GM12892 (cell line): ENCODE data around the gene PCSK7.
A peak's percentile ranks its signal among the peaks of the same experiment; 100 is the strongest.

Experiments
- DNase-seq: peaks from one replicate; pipeline ENCODE4 v3.0.0; 2011; ENCODE audit not compliant: insufficient read length
- FAIRE-seq: peaks from 2 replicates; lab custom pipeline; 2011; peaks lifted over from hg19 to GRCh38; lab: Jason Lieb, UNC
- POLR2A ChIP-seq: IDR thresholded peaks from 2 replicates; pipeline ENCODE4 v1.6.1; 2011; ENCODE audit warnings: low read depth, low read length, control low read depth
- POLR2AphosphoS5 ChIP-seq: IDR thresholded peaks from 2 replicates; pipeline ENCODE4 v1.6.1; 2011; ENCODE audit warnings: low read depth, low read length, control low read depth
- TAF1 ChIP-seq: IDR thresholded peaks from 2 replicates; pipeline ENCODE4 v1.6.1; 2011; ENCODE audit warnings: low read depth, mild to moderate bottlenecking, control low read depth, low read length, borderline replicate concordance

Gene PCSK7

GRCh38 chr11:117230286-117230961, 1.4 kb downstream of the PCSK7 start:
- FAIRE-seq = peak; percentile 97
- DNase-seq = peak; percentile 44
- 0 out of 2 replicates have a peak, but pooled peaks have one; percentile 24 for TF ChIP-seq POLR2A
- TF ChIP-seq TAF1 = no peak
- TF ChIP-seq POLR2AphosphoS5 = no peak

DNA sequence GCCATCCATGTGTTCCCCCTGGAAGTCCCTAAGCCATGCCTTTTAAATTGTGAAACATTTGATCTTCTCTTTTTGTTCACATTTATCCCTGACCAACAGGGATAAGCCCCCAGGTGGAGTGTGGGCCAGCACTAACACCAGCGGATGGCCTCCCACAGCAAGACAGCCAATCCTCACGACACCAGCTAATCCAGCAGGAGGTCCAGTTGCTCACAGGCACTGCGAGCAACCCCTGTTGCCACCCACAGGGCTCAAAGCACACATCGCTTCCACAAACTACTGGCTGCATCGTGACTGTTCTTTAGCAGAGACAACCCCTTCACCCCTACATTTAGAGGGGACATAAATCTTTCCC, 2.0 kb downstream of the PCSK7 start:
- TF ChIP-seq POLR2AphosphoS5 = no peak
- TF ChIP-seq POLR2A = no peak
- no peak for TF ChIP-seq TAF1
- no peak for FAIRE-seq
- no peak for DNase-seq

GRCh38 chr11:117229411-117229810, 2.5 kb downstream of the PCSK7 start:
- no peak for DNase-seq
- TF ChIP-seq TAF1 = no peak
- no peak for TF ChIP-seq POLR2AphosphoS5
- no peak for FAIRE-seq

DNA sequence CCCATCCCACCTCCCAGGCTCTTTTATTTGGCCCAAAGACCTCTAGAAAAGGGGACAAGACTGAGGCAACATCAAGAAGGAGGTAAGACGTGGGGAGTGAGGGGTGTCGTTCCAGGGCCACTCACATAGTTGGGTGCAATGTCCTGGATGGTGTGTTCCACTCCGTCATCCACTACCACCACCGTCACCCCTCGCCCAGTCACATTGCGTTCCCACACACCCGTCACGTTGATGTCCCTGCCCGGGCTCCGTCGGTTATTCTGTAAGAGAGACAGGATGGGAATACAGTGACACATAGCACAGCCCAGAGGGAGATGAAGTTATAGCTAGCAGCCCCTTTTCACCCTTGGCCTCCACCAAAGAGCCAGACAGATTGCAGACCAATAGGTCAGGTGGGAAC, 3.8 kb downstream of the PCSK7 start:
- no peak for FAIRE-seq

GRCh38 chr11:117226388-117227385, 5.2 kb downstream of the PCSK7 start:
- TF ChIP-seq POLR2A (no peak), TAF1 (no peak)
- peak; percentile 92 for FAIRE-seq
- peak; percentile 55 for DNase-seq

More for the DNA sequence above, 3.8 kb downstream of the PCSK7 start:
- TF ChIP-seq TAF1 (no peak), POLR2AphosphoS5 (no peak), POLR2A (no peak)
- no peak for DNase-seq

GRCh38 chr11:117225553-117226170, 6.2 kb downstream of the PCSK7 start:
- TF ChIP-seq TAF1 = no peak
- TF ChIP-seq POLR2A = no peak
- TF ChIP-seq POLR2AphosphoS5 = no peak
- no peak for DNase-seq
- no peak for FAIRE-seq

DNA sequence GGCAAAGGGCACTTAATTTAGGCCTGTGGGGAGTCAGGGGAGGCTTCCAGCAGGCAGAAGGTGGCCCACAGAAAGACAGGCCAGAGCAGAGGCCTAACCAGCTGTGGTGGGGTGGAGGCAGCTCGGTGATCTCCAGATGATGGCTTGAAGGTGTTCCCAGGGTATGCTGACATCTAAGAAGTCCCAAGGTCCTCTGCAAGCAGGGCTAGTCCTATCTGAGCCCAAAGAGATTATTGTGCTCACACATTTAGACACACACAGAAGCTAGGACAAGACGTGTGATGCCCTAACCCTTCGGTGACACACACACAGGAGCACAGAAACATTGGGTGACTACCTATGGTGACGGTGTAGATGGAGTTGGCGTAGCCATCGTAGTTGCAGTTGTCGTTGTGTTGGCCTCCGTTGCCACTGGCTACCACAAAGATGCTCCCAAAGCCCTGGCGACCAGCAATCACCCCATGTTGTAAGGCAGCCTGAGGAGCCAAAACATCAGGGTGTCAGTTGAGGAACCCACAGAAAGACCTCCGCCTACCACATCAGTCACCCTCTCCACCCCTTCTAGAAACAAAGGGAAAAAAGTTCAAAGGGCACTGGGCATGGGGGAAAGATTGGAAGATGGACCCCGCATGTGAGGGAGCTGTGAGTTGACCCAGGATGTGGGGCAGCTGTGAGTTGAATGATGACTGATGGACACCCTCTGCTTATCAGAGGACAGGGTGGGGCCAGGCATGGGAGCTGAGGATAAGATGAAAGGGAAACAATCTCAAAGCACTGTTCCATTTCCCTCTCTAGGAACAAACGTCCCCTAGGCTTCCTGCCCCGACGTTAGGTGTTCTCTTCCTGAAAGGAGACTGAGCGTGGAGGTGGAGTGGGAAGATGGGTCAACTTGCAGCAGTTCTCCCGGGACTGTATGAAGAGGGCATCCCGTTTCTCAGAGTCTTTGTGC, 7.9 kb downstream of the PCSK7 start:
- FAIRE-seq = peak; percentile 17
- TF ChIP-seq TAF1 = no peak
- peak; percentile 53 for TF ChIP-seq POLR2AphosphoS5
- TF ChIP-seq POLR2A = no peak
- no peak for DNase-seq

DNA sequence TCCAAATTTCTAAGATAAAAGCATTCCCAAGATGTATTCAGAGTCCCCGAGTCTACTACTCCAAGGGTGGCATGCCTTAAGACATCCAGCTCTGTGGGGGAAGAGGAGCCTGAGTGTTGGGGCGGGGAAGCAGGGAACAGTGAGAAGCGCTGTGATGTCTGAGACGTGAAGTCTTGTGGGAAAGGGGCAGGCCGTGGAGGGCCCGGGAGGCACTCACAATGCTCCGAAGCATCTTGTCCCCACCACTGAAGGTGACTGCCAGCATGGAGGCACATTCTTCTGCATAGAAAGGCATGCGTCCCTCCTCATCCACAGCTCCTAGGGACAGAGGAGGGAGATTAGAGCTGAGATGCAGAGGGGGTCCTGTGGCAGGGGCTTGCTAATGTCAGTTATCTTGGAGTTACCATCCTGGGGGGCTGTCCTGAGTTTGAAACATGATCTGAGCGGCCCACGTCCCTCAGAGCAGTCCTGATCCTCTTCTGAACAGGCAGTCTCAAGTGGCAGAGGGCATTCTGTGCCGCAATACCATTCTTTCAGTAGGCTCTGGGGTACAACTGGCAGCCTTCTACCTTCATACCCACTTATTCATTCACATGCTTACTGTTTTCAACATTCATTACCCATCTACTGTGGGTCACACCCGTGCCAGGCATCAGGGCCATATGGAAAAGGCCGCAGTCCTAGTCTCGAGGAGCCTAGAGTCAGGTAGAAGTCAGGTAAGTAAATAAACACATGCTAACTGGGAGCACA, 8.7 kb downstream of the PCSK7 start:
- DNase-seq (no peak), FAIRE-seq (no peak)
- TF ChIP-seq POLR2AphosphoS5 (0 out of 2 replicates have a peak, but pooled peaks have one; percentile 23), POLR2A (no peak), TAF1 (no peak)

DNA sequence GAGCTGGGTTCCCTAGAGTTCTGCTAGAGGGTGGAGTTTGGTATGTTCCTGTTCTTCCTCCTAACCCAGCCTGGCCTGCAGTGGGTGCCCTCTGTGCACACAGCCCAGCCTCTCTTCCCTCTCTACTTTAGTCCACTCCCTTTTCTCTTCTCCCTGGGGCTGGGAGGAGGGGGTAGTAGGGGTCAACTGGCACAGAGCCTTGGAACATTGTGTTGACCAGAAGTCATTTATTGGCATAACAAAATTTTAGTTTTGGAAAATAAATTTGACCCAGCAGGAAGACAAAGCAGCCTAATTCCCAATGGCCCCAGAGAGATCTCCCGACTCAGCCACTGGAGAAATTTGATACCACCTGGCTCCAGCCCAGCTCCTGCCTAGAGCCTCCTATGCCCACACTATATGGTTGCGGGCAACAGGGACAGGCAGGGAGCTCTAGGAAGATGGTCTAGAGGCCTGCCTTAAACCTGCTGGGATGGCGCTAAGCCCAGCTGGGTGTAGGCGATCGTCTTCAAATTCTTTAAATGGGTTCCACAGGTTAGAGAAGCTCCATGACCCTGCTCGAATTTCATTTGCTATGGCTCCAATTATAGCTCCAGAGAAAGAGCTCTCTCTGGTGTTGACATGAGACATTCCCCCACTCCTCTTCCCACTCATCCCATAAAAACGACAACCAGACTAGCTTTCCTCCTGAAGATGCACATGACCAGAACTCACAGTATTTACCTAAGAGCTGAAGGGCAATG, 9.9 kb downstream of the PCSK7 start:
- DNase-seq = no peak
- no peak for TF ChIP-seq TAF1
- TF ChIP-seq POLR2AphosphoS5 = no peak
- TF ChIP-seq POLR2A = no peak
- no peak for FAIRE-seq
